ENCODE measurements around the gene GHDC.

The GHDC gene

DNA sequence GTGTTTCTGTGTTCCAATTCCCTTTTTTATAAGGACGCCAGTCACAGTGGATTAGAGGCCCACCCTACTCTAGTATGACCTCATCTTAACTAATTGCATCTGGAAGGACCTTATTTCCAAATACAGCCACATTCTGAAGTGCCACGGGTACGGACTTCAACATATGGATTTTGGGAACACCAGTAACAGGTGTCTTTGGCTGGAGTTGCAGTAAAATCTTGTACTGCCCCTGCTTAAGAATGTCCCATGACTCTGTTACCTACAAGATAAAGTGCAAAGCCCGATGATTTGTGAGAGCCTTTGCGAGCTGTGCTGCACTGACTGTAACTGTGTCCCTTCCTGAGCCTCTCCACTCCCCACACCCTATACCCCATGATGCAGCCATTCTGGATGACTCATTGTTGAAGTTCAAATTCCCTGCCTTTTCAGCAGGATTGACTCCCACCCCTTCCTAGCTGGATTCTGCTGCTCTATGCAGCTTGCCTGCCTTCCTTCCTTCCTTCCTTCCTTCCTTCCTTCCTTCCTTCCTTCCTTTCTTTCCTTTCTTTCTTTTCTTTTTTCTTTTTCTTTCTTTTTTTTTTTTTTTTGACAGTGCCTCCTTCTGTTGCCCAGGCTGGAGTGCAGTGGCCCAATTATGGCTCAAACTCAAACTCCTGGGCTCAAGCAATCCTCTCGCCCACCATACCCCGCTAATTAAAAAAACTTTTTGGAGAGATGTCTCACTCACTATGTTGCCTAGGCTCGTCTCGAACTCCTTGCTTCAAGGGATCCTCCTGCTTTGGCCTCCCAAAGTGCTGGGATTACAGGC lies 11.2 kb downstream of the GHDC start:
- DNase-seq, result no peak

- no peak for DNase-seq
Measured at GRCh38 chr17:42181851-42182207, 12.5 kb downstream of the GHDC start.

GRCh38 chr17:42180922-42181850 lies 13.1 kb downstream of the GHDC start, which contains the start of gene KCNH4:
KCNH4 (minus strand) TSS chr17:42181142; CDS start chr17:42180945, 197 bp downstream.
- DNase-seq, result peak; percentile 92

- DNase-seq, result no peak
Measured at GRCh38 chr17:42180411-42180921, 13.8 kb downstream of the GHDC start.

DNA sequence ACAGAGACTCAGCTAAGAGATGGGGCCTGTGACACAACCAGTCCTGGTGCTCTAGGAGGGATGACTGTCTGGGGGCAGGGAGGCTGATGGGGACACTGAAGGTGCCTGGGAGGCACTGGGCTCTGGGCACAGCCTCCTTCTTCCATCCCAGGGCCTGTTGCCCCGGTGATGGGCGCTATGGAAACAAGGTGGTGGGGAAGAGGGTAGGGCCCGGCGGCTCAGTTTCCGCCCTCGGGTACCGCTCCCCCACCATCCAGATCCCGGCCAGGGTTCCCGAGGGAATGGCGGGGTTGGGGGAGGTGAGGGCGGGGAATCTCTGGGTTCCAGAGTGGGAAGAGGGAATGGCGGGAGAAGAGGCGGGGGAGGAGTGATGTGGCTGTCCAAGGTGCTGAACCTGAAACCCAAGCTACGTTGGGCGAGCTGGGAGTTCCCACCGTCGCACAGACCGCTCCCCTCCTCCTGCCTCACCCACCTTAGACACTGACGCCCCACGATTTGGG lies 14.3 kb downstream of the GHDC start:
- no peak for DNase-seq

DNA sequence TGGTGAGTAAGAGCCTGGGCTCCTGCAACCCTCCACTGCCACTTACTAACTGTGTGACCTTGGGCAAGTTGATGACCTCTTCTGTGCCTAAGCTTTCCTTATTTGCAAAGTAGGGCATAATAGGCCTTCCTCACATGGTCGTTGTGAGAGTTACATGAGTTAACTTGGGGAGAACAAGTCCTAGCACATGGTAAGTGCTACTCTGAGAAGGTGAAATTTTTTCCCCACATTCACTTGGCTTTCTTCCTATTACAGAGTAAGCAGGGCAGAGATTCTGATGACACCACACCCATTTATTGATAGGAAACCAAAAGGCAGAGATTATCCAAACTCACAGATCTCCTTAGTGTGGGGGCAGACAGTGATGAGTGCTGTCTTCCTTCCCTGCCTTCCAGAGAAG lies 15.0 kb downstream of the GHDC start:
- no peak for DNase-seq

GRCh38 chr17:42178817-42179216 lies 15.5 kb downstream of the GHDC start:
- DNase-seq, result peak; percentile 37 to 68

GRCh38 chr17:42177684-42178083 lies 16.6 kb downstream of the GHDC start:
- no peak for DNase-seq

DNA sequence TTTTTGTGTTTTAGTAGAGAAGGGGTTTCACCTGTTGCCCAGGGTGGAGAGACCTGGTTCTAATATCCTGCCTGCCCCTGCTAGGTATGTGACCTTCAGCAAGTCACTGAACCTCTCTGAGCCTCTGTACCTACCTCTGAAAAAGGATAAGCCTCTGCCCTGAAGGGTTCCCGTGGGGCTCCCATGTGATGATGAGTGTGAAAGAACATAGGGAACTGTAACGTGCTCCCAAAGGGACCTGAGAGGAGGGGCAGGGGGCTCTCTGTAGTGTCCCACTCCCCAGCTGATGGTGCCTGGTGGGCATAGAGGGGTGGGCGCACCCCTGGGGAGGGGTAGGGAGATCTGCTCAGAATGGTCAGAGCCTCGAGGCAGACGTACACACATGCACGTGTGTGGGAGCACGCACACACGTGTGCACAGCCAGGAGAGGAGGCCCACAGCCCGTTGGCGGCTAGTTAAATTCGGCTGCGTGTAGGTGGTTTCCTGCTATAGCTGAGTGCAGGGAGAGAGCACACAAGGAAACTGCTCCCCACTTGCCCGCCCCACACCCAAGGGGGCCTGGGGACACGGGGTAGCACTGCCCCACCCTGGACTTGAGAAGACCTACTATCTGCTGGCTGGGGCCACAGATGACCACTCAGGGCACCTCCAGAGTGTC lies 20.0 kb downstream of the GHDC start:
- DNase-seq, result no peak

GRCh38 chr17:42171831-42172230 lies 22.5 kb downstream of the GHDC start:
- DNase-seq, result no peak

- DNase-seq, result no peak
Measured at GRCh38 chr17:42169351-42169750, 24.9 kb downstream of the GHDC start.

DNA sequence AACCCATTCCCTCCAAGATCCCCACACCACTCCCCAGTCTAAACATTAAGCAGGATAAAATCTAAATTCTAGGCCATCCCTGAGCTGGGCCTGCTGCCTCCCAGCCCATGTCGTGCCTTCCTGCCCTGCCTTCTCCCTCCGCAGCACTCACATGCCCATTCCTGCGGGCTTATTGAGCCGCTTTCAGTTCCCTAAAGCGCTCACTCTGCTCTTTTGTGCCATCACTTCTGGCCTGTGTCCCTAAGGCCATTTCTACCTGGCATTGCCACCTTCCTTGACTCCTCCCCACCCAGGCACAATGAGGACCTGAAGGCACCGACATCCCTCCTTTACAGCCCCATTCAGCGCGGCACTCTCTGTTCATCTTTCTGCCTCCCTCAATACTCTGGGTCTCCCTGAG lies 26.5 kb downstream of the GHDC start:
- DNase-seq, result no peak

- DNase-seq, result no peak
Measured at GRCh38 chr17:42166196-42166763, 28.0 kb downstream of the GHDC start.

- DNase-seq, result no peak
Measured at GRCh38 chr17:42165751-42166150, 28.5 kb downstream of the GHDC start.

DNA sequence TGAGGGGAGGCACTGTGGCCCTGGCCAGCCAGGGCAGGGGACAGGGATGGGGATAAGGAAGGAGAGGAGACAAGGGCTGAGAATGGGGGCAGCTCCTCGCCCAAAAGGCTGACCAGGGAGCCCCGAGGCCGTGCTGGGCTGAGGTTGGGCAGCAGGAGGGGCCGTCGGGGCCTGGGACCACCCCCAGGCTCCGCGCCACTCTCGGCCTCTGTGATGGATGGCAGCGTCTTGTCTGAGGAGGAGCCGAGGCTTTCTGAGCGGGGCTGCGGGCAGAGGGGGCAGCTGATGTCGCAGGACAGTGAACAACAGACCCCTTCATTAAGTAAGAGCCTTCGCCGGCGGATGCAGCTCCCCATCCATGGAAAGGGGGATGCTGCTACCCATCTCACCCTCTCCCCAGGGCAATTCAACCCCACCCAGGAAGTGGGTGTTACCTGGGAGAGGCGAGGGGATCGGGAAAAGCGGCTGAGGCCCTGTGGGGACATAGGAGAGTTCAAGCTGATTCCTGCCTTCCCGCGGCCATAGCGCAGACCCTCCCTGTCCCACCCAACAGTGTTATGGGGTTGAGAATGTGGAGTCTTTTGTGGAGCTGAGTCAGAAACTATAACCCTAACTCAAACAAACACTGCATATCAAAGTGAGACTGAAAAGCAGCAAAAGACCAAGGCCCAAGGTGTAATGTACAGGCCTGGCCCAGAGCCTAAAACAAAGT lies 30.4 kb downstream of the GHDC start:
- DNase-seq, result no peak

- DNase-seq, result peak in 1 of 2 donors; percentile 30
Measured at GRCh38 chr17:42163113-42163512, 31.2 kb downstream of the GHDC start.

GRCh38 chr17:42160531-42160910 lies 33.8 kb downstream of the GHDC start:
- no peak for DNase-seq

DNA sequence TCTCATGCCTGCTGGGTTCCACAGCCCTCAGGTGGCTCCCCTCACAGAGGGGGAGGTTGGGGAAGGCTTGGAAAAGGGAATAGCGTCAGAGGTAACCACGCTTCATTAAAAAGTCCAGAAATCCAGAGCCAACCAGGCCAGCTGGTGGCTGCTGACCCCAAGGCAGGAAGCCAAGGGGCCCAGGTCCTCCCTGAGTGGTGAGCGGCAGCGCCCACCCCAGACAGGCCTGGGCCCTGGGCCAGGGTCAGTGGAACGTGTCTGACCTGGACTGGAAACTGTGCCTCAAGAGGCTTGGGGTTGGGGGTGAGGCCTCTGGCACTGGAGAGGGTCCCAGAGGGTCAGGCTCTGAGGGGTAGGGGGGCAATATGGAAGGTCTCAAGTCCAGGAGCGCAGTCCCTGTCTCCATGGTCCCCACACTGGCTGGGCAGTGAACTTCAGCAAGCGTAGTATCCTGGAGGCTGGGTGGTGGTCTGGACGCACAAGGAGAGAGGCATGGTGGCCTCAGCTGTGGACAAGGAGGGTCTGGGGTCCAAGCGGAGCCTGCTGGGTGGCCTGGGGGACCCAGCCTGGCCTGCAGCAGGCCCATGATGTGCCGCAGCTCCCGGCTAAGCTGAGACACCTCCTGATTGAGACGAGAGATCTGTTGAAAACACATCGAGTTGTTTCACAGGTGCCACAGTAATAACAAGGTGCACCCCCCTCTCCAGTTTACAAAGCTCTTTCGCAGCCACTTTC lies 34.3 kb downstream of the GHDC start:
- no peak for DNase-seq

DNA sequence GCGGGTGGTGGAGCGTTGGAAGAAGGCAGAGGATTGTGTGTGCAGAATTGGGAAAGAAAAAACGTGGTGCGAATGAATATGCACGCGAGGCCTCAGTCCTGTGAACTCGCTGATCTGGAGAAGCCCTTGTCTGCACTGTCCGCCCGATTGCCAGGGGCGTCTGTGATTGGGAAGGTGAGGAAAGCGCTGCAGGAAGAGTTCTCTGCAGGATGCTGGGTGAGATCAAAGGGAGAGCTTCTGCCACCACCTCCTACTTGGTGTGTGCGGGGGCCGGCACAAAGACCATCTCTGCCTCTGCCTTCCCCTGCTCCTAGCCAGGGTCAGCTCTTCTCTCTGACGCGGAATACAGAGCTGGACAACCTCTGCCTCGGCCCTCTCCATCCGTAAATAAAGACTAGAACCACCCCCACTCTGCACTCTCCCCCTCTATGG lies 38.7 kb downstream of the GHDC start:
- no peak for DNase-seq

DNA sequence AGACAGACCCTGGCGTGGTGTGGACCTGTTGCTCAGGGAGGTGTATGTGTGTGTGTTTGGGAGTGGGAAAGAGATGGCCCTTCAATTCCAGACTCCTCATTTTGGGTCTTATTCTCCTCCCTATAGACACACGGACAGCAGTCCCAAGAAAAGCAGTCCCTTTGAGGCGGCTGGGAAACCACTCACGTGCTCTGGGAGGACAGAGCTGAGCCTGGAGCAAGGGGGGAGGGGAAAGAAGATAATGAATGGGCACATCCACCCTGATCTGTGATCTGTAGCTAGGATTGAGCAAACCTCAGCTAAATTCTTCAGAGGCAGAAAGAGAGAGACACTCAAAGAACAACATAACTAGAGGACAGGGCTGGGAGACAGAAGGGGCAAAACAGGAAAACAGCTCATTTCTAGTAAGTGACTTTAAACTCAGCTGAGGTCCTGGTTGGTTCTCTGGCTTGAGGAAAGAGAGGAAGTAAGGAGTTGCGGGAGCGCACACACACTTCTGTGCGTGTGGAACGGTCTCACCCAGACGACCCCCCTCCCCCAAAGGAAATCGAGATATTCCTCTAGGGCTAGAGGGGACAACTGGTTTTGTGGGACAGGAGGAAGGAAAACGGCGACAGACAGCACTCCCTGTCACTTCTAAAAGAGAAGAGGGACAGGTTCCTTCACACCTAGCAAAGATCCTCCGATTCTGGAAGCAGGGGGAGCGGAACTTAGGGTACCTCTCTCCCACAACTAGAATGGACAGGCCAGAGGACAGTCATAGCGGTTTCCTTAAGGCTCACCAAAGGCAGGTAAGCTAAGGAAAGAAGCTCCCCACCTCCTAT lies 40.2 kb downstream of the GHDC start:
- DNase-seq, result no peak

Measured in CD4-positive, alpha-beta T cell treated with Interleukin-1 beta for 1 hour (primary cell).